ENCODE measurements around the gene PSKH1.
A peak's percentile ranks its signal among the peaks of the same experiment; 100 is the strongest.
"Not testable (repeated sequence)": the region's sequence is repeated elsewhere in the genome, so short reads cannot be mapped to it uniquely, and the experiment has no call there.

Gene PSKH1

DNA sequence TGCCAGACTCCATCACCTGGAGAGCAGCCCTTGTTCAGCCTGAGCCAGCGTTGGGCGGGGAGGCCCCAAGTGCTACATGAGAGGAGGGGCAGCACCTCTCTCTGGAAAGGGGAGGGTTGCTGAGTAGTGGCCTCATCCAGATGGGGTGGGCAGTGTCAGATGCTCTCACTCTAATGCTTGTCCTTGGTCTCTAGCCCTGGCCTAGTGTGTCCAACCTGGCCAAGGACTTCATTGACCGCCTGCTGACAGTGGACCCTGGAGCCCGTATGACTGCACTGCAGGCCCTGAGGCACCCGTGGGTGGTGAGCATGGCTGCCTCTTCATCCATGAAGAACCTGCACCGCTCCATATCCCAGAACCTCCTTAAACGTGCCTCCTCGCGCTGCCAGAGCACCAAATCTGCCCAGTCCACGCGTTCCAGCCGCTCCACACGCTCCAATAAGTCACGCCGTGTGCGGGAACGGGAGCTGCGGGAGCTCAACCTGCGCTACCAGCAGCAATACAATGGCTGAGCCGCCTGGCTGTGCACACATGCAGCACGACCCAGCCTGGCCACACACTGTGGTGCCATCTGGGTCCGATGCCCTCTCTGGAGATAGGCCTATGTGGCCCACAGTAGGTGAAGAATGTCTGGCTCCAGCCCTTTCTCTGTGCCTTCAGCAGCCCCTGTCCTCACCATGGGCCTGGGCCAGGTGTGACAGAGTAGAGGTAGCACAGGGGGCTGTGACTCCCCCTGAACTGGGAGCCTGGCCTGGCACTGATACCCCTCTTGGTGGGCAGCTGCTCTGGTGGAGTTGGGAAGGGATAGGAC lies 34.3 kb downstream of the PSKH1 start:
- DNase-seq, result no peak

DNA sequence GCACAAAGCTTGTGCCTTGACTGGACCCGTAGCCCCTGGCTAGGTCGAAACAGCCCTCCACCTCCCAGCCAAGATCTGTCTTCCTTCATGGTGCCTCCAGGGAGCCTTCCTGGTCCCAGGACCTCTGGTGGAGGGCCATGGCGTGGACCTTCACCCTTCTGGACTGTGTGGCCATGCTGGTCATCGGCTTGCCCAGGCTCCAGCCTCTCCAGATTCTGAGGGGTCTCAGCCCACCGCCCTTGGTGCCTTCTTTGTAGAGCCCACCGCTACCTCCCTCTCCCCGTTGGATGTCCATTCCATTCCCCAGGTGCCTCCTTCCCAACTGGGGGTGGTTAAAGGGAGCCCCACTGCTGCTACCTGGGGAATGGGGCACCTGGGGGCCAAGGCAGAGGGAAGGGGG lies 35.1 kb downstream of the PSKH1 start:
- DNase-seq, result no peak

DNA sequence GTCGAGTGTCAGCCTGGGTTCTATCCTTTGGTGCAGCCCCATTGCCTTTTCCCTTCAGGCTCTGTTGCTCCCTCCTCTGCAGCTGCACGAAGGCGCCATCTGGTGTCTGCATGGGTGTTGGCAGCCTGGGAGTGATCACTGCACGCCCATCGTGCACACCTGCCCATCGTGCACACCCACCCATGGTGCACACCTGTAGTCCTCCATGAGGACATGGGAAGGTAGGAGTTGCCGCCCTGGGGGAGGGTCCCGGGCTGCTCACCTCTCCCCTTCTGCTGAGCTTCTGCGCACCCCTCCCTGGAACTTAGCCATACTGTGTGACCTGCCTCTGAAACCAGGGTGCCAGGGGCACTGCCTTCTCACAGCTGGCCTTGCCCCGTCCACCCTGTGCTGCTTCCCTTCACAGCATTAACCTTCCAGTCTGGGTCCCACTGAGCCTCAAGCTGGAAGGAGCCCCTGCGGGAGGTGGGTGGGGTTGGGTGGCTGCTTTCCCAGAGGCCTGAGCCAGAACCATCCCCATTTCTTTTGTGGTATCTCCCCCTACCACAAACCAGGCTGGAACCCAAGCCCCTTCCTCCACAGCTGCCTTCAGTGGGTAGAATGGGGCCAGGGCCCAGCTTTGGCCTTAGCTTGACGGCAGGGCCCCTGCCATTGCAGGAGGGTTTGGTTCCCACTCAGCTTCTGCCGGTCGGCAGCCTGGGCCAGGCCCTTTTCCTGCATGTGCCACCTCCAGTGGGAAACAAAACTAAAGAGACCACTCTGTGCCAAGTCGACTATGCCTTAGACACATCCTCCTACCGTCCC lies 35.7 kb downstream of the PSKH1 start:
- peak; percentile 74 to 79 for DNase-seq

DNA sequence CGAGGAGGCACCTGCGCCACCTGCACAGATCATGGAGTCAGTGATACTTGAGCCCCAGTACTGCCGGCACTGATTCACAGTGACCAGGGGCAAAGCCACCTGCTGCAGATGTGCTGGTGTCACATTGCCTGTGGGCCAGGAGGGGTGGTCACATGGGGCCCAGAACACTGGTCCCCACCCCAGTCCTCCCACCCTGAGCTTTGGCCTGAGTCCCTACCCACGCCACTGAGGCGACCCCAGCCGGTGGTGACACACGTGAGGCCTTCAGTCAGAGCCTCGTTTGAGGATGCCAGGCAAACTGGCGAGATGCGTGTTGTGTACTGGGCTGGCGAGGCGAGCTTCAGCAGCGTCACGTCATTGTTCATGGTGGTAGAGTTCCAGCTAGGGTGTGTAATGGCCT lies 37.1 kb downstream of the PSKH1 start:
- no peak for DNase-seq

DNA sequence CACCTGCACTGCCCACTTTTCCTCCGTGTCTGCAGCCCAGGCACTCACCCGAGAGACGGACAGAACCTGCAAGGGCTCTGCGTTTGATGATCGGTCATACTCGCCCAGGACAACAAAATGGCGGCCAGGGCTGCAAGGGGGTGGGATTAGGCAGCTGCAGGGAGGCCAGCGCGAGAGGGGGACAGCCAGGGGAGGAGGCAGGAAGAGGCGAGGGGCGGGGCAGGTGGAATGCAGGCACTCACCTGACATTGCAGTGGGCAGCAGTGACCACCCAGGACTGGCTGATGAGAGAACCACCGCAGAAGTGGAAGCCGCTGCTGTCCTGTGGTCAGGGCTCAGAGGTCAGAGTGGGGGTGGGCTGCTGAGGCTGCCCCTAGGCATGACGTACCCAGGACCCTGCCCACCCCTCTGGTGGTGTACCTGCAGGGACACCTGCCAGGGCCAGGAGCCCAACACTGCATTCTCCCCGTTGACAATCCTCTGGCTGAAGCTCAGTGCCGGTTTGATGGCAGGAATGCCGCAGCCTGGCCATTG lies 37.7 kb downstream of the PSKH1 start:
- no peak for DNase-seq

DNA sequence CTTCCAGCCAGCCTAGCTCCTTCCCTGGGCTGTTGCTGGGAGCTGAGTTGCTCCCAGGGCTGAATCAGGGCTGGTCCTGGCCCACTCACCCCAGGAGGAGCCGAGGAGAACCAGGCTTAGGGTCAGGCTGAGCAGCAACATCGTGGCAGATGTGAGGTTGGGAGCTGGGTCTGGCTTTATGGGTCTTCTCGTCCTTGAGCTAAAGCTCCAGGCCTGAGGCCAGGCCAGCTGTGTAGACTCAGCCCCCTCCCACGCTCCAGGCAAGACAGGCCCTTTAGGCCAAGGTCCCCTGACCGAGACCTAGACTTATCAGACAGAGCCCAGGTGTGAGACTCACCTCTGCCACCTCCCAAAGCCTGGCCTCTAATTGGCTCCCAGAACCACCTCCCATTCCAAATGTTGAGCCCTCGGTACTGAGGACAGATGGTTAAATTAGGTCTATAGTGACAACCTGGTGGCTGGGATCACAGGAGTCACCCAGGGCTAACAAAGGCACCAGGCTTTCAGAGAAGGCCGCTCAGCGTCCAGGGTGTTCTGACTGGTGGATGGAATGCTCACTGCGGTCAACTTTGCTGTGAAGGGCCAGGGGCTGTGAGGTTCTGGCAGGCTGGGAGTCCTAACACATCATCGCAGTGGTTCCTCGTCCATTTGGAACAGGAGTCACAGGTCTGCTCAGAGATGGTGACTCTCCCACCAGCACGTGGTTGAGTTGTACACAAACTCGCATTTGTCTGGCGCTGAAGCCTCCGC lies 38.8 kb downstream of the PSKH1 start, which contains the start of gene CTRL:
TSS of gene CTRL (minus strand) at position 151 of the 750 bp plus-strand sequence. CDS start at position 141, 10 bp downstream.
- DNase-seq, result no peak

DNA sequence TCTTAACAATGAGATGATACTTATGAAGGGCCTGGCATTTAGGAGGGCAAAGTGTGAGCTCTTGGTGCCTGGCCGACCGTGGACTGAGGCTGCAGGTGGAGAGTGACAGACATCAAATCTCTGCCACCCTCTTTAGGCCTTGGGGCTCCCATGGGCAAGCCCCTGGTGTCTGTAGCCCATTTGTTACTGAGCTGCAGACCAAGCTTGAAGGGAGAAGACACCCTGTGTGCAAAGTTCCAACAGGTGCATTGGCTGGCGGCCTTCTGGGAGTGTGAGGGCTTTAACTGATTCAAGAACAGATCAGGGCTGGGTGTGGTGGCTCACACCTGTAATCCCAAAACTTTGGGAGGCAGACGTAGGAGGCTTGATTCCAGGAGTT lies 39.4 kb downstream of the PSKH1 start:
- no peak for DNase-seq

DNA sequence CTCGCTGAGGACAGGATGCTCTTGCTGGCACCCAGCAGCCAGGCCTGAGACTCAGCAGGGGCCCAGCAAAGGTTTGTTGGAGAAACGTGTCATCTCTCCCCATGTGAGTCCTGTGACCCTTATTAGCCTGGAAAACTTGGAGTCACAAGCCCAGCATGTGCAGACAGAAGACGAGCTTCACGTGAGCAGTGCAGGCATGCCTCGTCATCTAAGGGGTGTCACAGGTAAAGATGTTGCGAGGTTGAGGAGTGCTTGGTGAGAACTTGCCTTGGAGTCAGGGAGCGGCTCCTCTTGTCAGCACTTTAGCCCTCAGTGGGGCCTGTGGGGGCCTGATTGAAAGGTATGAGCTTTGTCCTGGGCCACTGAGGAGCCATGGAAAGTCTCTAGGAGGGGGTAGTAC lies 40.8 kb downstream of the PSKH1 start:
- DNase-seq, result no peak

DNA sequence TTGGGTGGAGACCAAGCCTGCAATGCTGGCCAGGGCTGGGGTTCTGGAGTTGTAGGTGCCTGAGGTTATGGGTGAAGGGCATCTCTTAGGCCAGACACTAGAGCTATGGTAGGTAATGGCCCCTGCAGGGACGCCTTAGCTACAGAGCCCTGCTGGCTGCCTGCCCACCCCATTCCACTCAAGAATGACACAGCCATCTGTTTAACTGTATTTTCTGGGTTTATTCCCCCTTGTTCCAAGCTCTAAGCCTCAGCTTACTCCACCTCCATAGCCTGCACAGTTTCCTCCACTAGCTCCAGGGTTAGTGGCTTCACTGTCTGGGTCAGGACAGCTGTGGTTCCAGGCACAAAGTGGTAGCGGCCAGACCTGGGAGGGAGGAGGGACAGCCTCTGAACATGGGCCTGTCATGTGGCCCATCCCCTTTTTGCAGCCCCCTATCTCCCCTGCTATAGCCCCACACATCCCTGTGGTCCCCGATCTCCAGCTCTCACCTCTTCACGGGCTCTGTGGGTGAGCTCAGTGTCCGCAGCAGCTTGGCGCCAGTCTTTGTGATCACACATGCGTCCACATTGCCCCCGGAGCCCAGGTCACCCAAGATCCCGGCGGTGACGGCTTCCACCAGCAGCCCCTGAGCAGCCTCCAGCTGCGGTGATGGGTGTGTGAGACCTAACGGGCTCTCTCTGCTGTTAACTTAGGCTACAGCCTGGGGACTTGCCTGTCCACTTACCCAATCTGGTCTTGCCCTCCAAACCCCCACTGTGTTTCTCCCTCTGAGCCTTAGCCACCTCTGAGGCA lies 41.4 kb downstream of the PSKH1 start:
- no peak for DNase-seq

DNA sequence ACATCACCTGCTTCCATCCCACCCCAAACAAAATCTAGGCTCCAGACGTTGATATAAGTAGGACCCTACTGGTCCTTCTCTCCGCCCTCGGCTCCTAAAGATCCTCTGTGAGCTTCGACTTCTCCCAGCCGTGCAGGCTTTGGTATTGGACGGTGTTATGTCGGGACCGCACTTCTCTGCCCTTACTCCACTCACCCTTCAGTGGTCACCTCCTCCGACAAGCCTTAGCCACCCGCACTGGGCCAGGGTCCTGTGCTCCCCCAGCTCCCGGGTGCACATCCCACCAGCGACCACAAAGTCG lies 42.0 kb downstream of the PSKH1 start:
- no peak for DNase-seq

DNA sequence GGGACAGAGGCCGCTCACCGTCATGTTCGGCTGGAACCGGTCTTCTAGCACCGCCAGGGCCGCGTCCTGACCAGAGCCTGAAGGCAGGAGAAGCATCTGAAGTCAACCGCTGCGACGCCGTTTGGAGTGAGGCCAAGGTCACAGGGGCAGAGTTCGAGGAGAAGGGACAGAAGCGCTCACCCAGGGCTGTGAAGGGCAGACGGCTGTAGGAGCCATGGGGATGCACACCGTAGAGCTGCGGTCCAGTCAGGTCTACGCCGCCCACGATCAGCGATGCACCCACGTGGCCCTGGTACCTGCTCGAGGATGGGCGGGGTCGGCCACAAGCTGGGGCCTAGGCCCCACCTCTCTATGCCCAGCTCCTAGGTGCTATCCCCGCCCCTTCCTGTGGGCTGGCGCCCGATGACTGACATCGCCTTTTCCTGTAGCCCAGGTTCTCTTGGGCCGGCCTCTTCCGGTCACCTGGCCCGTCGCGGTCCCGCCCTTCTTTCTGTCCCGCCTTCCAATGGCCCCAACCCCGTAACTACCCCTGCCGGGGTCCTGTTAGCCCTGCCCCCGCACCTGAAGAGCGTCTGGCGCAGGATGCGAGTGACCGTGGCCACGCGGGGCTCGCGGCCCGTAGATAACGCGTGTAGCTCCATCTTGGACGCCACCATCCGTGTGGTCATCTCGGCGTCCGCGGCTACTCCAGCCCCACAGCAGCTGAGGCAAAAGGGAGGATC lies 42.5 kb downstream of the PSKH1 start:
- peak; percentile 96 to 97 for DNase-seq

DNA sequence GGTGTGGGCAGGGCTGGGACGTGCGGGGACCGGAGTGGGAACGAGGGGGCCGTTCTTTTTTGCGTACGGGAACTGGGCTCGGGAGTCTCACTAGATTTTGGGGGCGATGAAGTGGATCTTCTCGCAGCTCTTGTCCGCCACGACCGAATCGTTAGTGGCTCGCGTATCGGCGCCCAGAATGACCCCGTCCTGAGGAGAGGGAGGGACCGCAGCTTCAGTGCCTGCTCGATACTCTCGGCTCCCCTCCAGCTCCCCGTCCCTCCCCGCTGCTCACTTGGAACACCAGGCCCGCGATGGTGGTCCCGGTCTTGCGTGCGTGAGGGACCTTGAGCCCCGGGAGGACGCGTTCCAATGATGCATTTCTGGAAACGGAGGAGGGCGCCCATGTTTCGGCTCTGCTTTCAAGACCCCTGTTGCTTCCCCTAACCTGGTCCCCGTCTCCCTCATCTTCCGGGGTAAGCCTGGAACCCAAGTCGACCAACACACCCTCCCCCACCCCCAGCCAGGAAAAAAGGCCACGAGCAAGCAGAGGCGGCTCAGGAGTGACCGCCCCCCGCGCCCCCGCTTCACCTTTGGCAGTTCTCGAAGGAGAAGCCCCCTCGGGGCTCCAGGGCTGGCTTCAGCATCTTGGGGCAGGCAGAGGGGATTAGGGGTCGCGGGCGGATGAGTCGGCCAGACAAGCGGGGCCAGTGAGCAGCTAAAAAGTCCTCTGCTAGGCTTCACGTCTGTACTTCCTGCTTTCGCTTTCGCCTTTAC lies 43.2 kb downstream of the PSKH1 start, which contains the start of gene PSMB10:
TSS of gene PSMB10 (minus strand) at position 727 of the 756 bp plus-strand sequence. CDS start at position 626, 101 bp downstream.
- DNase-seq, result no peak

DNA sequence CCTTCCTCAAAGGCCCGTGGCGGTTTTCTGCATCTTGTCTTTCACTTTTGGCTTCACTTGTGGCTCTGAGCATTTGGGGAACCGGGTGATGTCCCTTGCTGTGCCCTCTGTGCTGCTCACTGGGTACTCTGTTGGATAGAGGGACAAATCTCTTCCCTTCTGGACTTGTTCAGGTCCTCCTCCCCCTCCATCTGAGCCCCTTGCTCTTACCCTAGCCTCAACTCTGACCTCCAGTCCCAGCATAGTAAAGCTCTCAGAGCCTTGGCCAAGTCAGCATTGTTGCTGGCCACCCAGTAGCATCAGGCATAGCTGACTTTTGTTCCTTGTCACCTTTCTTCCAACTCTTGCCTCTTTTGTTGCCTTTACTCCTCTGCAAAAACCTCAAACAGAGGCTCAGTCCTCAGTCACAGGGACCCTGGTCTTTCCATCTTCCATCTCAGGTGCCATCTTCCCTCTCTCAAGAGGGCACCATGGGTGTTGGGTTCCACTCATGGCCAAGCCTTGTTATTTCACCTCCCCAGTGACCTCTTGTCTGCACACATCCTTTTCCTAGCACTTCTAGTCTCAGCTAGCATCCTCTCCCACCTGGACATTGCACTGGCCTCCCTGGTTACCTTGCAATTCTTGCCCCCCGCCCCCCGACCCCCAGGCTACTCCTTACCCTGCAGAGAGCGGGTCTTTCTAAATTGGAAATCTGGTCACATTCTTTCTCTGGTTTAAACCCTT lies 44.0 kb downstream of the PSKH1 start:
- DNase-seq, result peak; percentile 83 to 85

DNA sequence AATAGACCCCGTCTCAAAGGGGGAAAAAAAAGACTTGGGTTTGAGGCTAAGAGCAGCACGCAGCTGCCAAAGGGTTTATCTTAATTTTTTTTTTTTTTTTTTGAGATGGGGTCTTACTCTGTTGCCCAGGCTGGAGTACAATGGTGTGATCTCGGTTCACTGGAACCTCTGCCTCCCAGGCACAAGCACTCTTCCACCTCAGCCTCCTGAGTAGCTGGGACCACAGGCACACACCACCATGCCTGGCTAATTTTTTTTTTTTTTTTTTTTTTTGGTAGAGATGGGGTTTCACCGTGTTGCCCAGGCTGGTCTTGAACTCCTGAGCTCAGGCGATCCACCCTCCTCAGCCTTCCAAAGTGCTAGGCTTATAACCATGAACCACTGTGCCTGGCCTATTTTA lies 44.7 kb downstream of the PSKH1 start:
- not testable (repeated sequence) for DNase-seq

DNA sequence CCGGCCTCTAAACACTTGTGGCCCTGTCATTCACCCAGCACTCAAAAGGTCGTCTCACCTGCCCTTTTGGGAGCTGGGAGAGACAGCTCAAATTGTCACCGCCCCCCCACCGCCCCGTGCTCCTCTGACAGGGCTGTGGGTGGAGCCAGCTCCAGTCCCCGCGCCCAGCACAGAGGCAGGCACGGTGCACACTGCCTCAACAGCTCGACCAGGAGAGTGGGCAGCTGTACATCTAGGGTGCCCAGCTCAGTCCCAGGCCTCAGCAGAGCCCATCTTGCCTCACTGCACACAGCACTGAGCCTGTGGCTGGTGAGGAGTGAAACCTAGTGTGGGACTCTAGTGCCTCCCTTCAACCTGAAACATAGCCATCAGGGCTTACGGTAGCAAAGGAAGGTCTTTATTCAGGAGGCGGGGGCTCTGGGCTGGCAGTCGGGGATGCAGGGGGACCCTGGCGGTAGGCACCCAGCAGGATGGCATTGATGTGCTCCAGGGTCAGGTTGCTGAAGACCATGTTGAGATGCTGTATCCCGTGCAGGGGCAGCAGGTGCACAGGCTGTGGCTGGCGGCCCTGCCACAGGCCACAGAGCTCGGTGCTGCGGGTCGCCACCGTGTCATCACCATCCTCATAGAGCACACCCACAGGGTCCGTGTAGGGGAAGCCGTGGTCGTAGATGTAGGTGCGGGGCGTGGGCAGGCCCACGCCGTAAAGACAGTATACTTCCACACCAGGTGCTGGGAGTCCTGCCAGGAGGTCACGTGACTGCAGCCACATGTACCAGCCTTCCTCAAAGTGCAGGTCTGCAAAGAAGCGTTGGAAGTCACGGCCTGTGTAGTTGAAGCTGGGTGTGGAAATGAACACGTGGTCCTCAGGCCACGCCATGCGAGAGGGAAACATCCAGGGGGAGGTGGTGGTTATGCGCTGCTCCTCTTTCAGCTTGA lies 46.7 kb downstream of the PSKH1 start:
- peak; percentile 27 to 43 for DNase-seq

DNA sequence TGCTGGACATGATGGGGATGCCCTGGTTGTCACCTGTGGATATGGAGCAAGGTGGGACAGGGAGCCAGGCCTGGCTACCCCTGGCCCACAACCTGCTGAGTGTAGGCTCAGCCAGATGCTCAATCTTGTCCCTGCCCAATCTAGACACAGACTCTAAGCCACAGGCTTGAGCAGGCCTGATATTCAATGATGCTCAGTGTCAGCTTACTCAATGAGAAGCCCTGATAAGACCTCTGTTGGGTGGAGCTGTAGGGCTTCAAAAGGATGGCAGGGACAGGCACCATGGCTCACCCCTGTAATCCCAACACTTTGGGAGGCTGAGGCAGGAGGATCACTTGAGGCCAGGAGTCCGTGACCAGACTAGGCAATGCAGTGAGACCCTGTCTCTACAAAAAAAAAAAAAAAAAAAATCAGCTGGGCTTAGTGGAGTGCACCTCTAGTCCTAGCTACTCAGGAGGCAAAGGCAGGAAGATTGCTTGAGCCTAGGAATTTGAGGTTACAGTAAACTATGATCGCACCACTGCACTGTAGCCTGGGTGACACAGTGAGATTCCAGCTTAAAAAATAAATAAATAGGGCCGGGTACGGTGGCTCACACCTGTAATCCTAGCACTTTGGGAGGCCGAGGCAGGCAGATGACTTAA lies 47.5 kb downstream of the PSKH1 start:
- DNase-seq, result no peak

DNA sequence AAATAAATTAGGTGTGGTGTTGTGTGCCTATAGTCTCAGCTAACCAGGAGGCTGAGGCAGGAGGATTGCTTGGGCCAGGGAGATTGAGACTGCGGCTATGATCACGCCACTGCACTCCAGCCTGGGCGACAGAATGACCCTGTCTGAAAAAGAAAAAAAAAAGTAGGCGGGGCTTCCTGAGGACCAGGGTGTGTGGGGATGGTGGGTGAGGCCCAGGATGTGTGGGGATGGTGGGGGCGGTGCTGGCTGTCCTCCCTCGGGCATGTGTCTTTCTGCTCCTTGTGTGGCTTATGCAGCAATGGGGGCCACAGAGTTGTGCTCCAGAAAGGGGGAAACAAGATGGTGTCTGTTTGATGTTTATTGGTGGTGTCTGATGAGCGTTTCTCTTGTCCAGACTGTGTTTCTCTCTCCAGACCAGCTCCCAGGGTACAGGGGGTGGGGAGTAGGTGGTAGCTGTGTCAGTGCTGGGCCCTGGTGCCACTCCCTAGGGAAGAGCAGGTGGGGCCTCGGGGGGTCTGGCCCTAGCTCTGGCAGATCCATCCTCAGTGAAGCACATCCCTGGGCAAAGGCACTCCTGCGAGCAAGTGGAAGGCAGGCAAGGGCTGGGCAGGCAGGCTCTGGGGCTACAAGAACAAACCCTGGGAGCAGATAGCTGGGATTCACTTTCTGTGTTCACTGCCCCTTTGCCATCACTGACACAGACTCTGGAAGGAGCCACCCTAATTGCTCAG lies 48.6 kb downstream of the PSKH1 start:
- DNase-seq, result no peak

DNA sequence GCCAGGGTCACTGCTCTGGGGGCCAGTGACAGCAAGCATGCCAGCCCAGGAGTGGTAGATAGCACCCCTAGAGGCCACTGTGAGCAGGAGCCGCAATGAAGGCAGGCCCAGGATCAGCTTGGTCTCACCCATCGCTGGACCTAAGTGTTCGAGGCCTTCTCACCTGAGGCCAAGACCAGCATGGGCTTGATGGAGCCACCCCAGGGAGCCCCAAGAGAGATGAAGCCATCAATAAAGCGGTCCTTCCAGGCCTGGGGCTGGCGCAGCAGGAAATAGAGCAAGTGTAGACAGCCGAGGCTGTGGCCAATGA lies 49.1 kb downstream of the PSKH1 start:
- DNase-seq, result peak; percentile 34 to 37
